ENCODE measurements around the gene CYB561D1.

Gene CYB561D1

GRCh38 chr1:109495738-109496137 is 1.8 kb downstream of the CYB561D1 start:
- TF ChIP-seq ZFX (IDR thresholded peaks at IDR 0.05): no peak
- TF ChIP-seq, protein P1, sequence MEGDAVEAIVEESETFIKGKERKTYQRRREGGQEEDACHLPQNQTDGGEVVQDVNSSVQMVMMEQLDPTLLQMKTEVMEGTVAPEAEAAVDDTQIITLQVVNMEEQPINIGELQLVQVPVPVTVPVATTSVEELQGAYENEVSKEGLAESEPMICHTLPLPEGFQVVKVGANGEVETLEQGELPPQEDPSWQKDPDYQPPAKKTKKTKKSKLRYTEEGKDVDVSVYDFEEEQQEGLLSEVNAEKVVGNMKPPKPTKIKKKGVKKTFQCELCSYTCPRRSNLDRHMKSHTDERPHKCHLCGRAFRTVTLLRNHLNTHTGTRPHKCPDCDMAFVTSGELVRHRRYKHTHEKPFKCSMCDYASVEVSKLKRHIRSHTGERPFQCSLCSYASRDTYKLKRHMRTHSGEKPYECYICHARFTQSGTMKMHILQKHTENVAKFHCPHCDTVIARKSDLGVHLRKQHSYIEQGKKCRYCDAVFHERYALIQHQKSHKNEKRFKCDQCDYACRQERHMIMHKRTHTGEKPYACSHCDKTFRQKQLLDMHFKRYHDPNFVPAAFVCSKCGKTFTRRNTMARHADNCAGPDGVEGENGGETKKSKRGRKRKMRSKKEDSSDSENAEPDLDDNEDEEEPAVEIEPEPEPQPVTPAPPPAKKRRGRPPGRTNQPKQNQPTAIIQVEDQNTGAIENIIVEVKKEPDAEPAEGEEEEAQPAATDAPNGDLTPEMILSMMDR (conservative IDR thresholded peaks at IDR 0.05): no peak

GRCh38 chr1:109497449-109498160 is 3.7 kb downstream of the CYB561D1 start:
- no peak overlapping the region for H3K27ac ChIP-seq
- TF ChIP-seq ZFX (IDR thresholded peaks at IDR 0.05): no peak
- TF ChIP-seq, protein P1 (conservative IDR thresholded peaks at IDR 0.05): no peak

More at GRCh38 chr1:109495738-109496137, 1.8 kb downstream of the CYB561D1 start:
- H3K27ac ChIP-seq: no peak overlapping the region

GRCh38 chr1:109498161-109498801 is 4.4 kb downstream of the CYB561D1 start:
- no peak for TF ChIP-seq ZFX (IDR thresholded peaks at IDR 0.05)
- TF ChIP-seq, protein P1 (conservative IDR thresholded peaks at IDR 0.05): peak; percentile 58
- H3K27ac ChIP-seq: no peak overlapping the region

- TF ChIP-seq ZFX (IDR thresholded peaks at IDR 0.05): no peak
- TF ChIP-seq, protein P1 (conservative IDR thresholded peaks at IDR 0.05): no peak
- peak overlapping the region; percentile 21 for H3K27ac ChIP-seq
These were observed 5.2 kb downstream of the CYB561D1 start for GRCh38 chr1:109499081-109499480.

DNA sequence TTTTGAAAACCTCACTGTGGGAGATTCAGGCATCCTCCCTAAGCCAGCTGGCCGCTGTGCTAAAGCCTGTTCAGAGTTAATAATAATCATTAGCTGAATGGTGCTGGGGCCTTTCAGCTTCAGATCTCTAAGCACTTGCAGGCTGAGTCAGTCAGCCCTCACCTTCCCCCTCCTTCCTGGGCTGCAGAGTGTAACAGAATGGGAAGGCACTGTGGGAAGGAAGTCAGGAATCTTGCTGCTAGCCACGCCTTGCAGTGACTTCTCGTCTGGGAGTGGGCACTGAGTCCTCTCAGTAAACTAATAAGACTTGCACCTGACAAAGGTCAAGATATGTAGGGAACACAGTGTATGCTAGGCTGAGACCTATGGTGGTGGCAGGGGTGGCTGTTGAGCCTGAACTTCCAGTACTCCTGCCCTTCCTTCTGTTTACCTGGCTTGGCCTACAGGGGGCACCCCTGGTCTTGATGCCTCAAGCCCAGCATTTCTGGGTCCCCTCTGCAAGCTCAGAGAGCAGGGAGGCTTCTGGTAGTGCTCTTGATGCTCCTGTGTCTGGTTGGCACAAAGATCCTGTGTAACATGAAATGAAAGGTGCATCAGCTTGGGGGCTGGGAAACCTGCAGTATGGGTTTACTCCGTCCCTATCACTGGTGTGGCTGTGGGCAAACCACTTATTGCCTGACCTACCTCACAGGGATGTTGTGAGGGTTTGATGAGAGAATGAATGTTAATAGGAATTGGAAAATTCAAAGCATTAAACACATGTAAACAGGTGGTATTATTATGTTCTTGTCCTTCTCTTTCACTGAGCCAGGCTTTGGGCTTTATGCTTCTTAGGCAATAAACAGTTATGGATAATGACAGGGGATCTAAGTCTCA is 6.0 kb downstream of the CYB561D1 start:
- TF ChIP-seq, protein P1 (conservative IDR thresholded peaks at IDR 0.05): peak; percentile 80
- TF ChIP-seq ZFX (IDR thresholded peaks at IDR 0.05): no peak
- peak overlapping the region; percentile 21 for H3K27ac ChIP-seq

DNA sequence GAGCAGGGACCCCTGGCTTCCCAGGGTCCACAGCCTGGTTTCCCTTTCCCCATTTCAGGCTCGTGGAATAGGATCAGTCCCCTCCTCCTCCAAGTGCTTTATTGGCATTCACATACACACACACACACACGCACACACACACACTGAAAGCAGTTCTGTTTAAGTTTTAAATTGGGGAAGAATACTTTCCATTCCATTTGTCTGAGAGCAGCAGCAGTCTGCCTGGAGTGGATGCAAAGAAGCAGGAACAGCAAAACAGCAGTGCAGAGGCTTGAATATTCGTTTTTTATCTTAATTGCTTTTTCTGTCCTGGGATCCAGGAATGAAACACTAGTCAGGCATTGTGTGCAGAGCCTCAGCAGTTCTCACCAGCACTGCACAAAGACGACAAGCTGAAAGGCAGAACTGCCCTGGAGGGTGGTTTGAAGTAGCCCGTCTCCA is 7.1 kb downstream of the CYB561D1 start:
- H3K27ac ChIP-seq: no peak overlapping the region
- TF ChIP-seq, protein P1 (conservative IDR thresholded peaks at IDR 0.05): no peak
- no peak for TF ChIP-seq ZFX (IDR thresholded peaks at IDR 0.05)
